ENCODE data around the gene TUBB2A.

GRCh38 chr6:3195695-3196497, 38.6 kb upstream of the TUBB2A start:
- no peak for TF ChIP-seq CTCF (IDR thresholded peaks at IDR 0.05)
- TF ChIP-seq POLR2A (IDR thresholded peaks at IDR 0.05): no peak
- no peak for TF ChIP-seq POLR2AphosphoS5 (IDR thresholded peaks at IDR 0.05)
